BJ (cell line): ENCODE measurements around the gene ADAMTS12. TPM values are rescaled to one million over a fixed set of nuclear protein-coding genes. Genes with fewer than 3 reads are reported as not detected.
A peak's percentile ranks its signal among the peaks of the same experiment; 100 is the strongest.

Experiments
- CTCF ChIA-PET: fragments of 350-600 bp; formaldehyde crosslinking; extraction: SDS; loops from one replicate; lab custom pipeline; 2021; ENCODE audit warnings: antibody characterized with exemption, inconsistent platforms; lab: Yijun Ruan, JAX
- POLR2A ChIA-PET: fragments of 300-600 bp; sonication (Branson Sonifier 250); formaldehyde crosslinking; extraction: SDS; loops from one replicate; lab custom pipeline; 2021; ENCODE audit warnings: antibody characterized with exemption; lab: Charles Lee
- DNase-seq: peaks from one replicate; pipeline ENCODE4 v3.0.0-alpha.2; 2011; ENCODE audit warnings: low read depth
- H3K27me3 ChIP-seq: 2 replicates; pipeline ENCODE4 v1.6.0; 2011; ENCODE audit warnings: low read length; ENCODE audit not compliant: control insufficient read depth, insufficient read depth
- H3K36me3 ChIP-seq: 2 replicates; pipeline ENCODE4 v1.5.1; 2011; ENCODE audit warnings: low read length; ENCODE audit not compliant: control insufficient read depth, insufficient read depth
- H3K4me3 ChIP-seq: 2 replicates; pipeline ENCODE4 v1.5.1; 2011; ENCODE audit warnings: low read depth, mild to moderate bottlenecking, control low read depth, low read length
- polyA plus RNA-seq: library from polyadenylated mRNA; depleted of rRNA; stranded (reverse); fragments of >200 nt; gene quantifications from 2 replicates; pipeline ENCODE4 v1.2.3, GENCODE V29; 2011
- TF ChIP-seq, protein P1 (sequence below): IDR thresholded peaks from 2 replicates; pipeline ENCODE4 v1.5.1; 2011; ENCODE audit warnings: low read depth, mild to moderate bottlenecking, control low read depth, inconsistent platforms, low read length, moderate library complexity; ENCODE audit not compliant: insufficient read depth

The ADAMTS12 gene
- polyA plus RNA-seq, 1 experiment = 25.6 TPM

DNA sequence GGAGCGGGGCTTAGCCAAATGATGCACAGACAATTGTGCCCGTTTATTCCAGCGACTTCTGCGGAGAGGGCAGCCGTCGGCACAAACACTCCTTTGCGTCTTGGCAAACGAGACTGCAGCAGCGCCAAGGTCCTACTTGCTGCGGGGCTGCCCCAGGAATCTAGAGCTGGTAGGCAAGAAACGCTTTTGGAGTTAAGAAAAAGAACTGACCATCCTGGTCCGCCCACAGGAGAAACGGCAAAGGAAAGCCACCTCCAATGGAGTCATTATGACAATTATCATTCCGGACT, 46.7 kb upstream of the ADAMTS12 start:
- no peak for DNase-seq
- ChIA-PET POLR2A (no interaction called here), CTCF (interaction anchor here (3.0 kb wide), 1 partner anchor 31 kb away, joined by 15 read pairs; no protein-coding TSS in a partner anchor)
- TF ChIP-seq, protein P1, sequence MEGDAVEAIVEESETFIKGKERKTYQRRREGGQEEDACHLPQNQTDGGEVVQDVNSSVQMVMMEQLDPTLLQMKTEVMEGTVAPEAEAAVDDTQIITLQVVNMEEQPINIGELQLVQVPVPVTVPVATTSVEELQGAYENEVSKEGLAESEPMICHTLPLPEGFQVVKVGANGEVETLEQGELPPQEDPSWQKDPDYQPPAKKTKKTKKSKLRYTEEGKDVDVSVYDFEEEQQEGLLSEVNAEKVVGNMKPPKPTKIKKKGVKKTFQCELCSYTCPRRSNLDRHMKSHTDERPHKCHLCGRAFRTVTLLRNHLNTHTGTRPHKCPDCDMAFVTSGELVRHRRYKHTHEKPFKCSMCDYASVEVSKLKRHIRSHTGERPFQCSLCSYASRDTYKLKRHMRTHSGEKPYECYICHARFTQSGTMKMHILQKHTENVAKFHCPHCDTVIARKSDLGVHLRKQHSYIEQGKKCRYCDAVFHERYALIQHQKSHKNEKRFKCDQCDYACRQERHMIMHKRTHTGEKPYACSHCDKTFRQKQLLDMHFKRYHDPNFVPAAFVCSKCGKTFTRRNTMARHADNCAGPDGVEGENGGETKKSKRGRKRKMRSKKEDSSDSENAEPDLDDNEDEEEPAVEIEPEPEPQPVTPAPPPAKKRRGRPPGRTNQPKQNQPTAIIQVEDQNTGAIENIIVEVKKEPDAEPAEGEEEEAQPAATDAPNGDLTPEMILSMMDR = no peak
- no peaks in the 10 kb centered on the region for H3K36me3 ChIP-seq
- H3K27me3 ChIP-seq = peaks cover 44% of the 10 kb centered on the region
- no peak overlapping the region for H3K4me3 ChIP-seq

- ChIA-PET CTCF (interaction anchor here (3.0 kb wide), 1 partner anchor 32 kb away, joined by 15 read pairs; no protein-coding TSS in a partner anchor), POLR2A (no interaction called here)
- no peaks in the 10 kb centered on the region for H3K36me3 ChIP-seq
- DNase-seq = no peak
- TF ChIP-seq, protein P1 = no peak
- no peak overlapping the region for H3K4me3 ChIP-seq
- H3K27me3 ChIP-seq = peaks cover 44% of the 10 kb centered on the region
Observed at GRCh38 chr5:33937707-33938506, 46.1 kb upstream of the ADAMTS12 start.

DNA sequence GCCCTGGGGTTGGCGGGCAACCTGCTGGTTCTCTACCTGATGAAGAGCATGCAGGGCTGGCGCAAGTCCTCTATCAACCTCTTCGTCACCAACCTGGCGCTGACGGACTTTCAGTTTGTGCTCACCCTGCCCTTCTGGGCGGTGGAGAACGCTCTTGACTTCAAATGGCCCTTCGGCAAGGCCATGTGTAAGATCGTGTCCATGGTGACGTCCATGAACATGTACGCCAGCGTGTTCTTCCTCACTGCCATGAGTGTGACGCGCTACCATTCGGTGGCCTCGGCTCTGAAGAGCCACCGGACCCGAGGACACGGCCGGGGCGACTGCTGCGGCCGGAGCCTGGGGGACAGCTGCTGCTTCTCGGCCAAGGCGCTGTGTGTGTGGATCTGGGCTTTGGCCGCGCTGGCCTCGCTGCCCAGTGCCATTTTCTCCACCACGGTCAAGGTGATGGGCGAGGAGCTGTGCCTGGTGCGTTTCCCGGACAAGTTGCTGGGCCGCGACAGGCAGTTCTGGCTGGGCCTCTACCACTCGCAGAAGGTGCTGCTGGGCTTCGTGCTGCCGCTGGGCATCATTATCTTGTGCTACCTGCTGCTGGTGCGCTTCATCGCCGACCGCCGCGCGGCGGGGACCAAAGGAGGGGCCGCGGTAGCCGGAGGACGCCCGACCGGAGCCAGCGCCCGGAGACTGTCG, 45.4 kb upstream of the ADAMTS12 start:
- ChIA-PET CTCF (interaction anchor here (0.8 to 4.4 kb wide), 6 partner anchors 11 to 497 kb away, joined by 3 to 33 read pairs (median 12); partner anchors contain the start of gene TARS1), POLR2A (no interaction called here)
- no peak overlapping the region for H3K4me3 ChIP-seq
- H3K27me3 ChIP-seq = peaks cover 41% of the 10 kb centered on the region
- no peaks in the 10 kb centered on the region for H3K36me3 ChIP-seq
- TF ChIP-seq, protein P1 = no peak
- no peak for DNase-seq

DNA sequence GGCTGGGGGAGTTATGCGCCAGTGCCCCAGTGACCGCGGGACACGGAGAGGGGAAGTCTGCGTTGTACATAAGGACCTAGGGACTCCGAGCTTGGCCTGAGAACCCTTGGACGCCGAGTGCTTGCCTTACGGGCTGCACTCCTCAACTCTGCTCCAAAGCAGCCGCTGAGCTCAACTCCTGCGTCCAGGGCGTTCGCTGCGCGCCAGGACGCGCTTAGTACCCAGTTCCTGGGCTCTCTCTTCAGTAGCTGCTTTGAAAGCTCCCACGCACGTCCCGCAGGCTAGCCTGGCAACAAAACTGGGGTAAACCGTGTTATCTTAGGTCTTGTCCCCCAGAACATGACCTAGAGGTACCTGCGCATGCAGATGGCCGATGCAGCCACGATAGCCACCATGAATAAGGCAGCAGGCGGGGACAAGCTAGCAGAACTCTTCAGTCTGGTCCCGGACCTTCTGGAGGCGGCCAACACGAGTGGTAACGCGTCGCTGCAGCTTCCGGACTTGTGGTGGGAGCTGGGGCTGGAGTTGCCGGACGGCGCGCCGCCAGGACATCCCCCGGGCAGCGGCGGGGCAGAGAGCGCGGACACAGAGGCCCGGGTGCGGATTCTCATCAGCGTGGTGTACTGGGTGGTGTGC, 44.7 kb upstream of the ADAMTS12 start, which contains the start of gene RXFP3:
Gene RXFP3, plus strand, starts transcription at position 6 of the 636 bp plus-strand sequence. Its CDS starts 355 bp downstream, at position 361.
- TF ChIP-seq, protein P1 = no peak
- no peak for DNase-seq
- POLR2A ChIA-PET = no interaction called here
- peak within 1 kb of the TSS; percentile 36 for H3K4me3 ChIP-seq
- CTCF ChIA-PET = interaction anchor here (0.8 to 4.4 kb wide), 10 partner anchors 11 to 502 kb away, joined by 3 to 35 read pairs (median 6); partner anchors contain the start of gene TARS1
- H3K36me3 ChIP-seq = no peaks in the 10 kb centered on the region
- H3K27me3 ChIP-seq = peaks cover 37% of the 10 kb centered on the region
